Skeletal muscle cell (primary cell): Measurements from ENCODE around the gene RBM5.

Experiments
- DNase-seq: peaks from one replicate; pipeline ENCODE4 v3.0.0-alpha.2; 2010; ENCODE audit warnings: low read depth
- H3K4me3 ChIP-seq: 2 replicates; pipeline ENCODE4 v1.5.1; 2011; ENCODE audit warnings: low read depth, mild to moderate bottlenecking, control low read depth, low read length, moderate library complexity

Gene RBM5

DNA sequence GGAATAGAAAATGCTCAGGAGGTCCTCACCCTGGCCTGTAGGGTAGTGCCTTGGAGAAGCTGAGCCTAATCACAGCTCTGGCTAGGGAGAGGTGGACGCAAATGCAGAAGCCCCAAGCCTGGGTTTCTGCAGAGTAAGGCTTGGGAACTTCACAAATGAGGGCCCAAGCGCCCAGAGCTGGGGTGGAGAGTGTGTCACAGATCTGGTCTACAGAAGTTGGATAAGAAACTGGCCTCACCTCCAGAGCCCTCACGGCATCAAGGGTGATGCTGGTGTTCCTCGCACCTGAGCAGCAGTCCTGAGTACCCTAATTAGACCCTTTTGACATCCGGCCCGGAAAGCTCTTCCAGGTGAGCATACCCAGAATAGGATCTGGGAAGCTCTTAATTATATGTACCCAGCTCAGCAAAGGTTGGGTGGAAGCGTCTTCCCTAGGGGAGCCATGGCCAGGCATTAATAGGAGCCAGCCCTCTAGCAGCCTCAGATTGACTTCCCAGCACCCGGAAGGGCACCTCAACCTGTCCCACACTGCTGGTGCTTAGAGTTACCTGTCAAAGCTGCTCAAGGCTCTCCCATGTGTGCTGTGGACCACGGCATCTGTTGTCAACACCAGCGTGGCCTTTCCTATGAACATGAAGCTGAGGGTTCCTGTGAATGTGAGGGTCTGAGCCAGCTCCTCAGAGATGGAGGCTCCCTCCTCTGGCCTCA lies 31.8 kb downstream of the RBM5 start:
- DNase-seq = no peak
- no peak overlapping the region for H3K4me3 ChIP-seq

- no peak overlapping the region for H3K4me3 ChIP-seq
- DNase-seq = peak; percentile 37
These were observed 32.6 kb downstream of the RBM5 start for GRCh38 chr3:50121072-50122032.

GRCh38 chr3:50122071-50122470 lies 33.4 kb downstream of the RBM5 start:
- no peak for DNase-seq

DNA sequence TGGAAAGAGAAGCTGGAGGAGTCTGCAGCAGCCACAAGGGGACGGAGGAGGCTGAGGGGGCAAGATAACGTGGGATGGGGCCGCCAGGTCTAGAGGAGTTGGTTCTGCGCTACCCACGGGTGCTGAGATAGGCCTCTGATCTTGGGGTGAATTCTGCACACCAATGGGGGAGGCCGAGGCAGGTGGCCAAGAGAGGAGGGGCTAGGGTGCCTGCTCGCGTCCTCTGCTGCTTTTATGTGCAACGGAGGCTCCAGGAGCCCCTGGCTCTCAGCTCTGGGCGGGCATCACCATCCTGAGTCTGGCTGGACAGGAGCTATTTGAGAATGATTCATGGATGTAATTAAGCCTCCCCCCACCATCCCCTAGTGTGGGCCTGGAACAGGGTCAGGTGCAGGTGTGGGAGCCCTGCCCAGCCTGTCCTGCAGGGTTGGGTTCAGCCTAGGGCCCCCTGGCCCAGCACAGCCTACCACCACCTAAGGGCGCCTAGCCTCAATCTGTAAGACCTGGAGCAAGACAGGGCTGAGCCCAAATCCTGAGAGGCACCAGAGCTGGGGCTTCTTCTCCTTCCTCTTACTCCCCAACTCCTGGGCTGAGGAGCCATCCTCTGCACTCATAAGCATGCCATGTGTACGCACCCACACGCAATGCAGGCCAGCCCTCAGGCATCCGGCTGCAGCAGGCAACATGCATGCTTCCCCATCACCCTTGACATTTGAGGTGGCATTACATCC lies 34.1 kb downstream of the RBM5 start:
- H3K4me3 ChIP-seq = no peak overlapping the region
- DNase-seq = no peak

More at GRCh38 chr3:50122071-50122470, 33.4 kb downstream of the RBM5 start:
- no peak overlapping the region for H3K4me3 ChIP-seq

- no peak overlapping the region for H3K4me3 ChIP-seq
- no peak for DNase-seq
These were observed 34.8 kb downstream of the RBM5 start for GRCh38 chr3:50123394-50124051.

DNA sequence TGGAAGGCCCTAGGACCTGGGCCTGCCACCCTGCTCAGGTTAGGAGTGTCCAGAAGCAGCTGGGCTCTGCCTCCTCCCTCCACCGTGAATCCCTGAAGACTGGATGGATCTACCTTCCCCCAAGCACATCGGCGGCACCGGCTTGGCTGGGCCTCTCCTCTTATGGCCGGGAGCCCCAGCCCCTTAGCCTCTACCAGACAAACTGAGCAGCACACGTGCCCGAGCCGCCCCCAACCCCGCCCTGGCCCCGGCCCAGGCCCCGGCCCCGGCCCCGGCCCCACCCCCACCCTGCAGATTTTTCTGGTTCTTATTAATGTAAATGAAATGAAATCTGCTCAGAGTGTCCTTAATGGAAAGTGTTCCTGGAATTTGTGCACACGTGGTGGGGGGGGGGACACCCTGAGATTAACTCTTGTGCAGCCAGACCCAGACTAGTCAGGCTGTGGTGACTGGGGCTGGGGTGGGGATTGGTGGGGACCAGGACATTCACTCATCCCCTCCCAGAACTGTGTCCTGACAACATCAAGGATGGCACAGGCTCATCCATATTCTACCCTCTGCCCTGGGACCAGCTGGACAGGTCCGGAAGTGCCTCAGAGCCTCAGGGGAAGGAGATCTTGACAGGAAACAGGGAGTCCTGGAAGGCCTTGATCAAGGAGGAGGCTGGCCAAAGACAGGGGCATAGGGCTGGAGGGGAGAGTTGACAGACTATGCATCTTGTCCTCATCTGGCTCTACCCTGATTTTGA lies 35.5 kb downstream of the RBM5 start:
- no peak for DNase-seq
- H3K4me3 ChIP-seq = no peak overlapping the region

GRCh38 chr3:50124800-50125178 lies 36.1 kb downstream of the RBM5 start:
- DNase-seq = no peak
- H3K4me3 ChIP-seq = no peak overlapping the region

- no peak for DNase-seq
- no peak overlapping the region for H3K4me3 ChIP-seq
These were observed 37.0 kb downstream of the RBM5 start for GRCh38 chr3:50125541-50126286.

- no peak overlapping the region for H3K4me3 ChIP-seq
- DNase-seq = no peak
These were observed 37.8 kb downstream of the RBM5 start for GRCh38 chr3:50126287-50127211.

GRCh38 chr3:50127251-50127691 lies 38.6 kb downstream of the RBM5 start:
- DNase-seq = no peak
- H3K4me3 ChIP-seq = no peak overlapping the region

DNA sequence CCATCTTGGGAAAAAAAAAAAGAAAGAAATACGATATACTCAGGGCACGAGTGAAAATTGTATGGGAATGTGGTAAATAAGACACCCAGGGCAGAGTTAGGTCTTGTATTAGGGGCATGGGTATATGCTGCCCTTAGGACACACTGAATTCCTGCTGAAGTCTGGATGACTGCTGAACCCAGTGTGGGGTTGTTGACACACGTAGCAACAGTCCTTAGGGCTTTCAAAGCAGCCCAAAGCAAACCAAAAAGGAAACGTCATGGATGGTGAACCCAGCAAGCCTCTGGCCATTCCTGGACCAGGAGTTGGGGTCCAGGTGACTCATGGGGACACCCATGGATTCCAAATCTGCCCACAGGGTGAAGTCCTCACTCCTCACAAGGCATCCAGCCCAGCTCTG lies 39.3 kb downstream of the RBM5 start:
- no peak overlapping the region for H3K4me3 ChIP-seq
- DNase-seq = no peak

GRCh38 chr3:50130436-50130835 lies 41.7 kb downstream of the RBM5 start:
- no peak overlapping the region for H3K4me3 ChIP-seq
- no peak for DNase-seq

- no peak overlapping the region for H3K4me3 ChIP-seq
- no peak for DNase-seq
These were observed 43.9 kb downstream of the RBM5 start for GRCh38 chr3:50132421-50133282.

GRCh38 chr3:50133283-50133615 lies 44.5 kb downstream of the RBM5 start:
- no peak for DNase-seq

GRCh38 chr3:50134367-50134766 lies 45.6 kb downstream of the RBM5 start:
- no peak for DNase-seq
- no peak overlapping the region for H3K4me3 ChIP-seq

More at GRCh38 chr3:50133283-50133615, 44.5 kb downstream of the RBM5 start:
- no peak overlapping the region for H3K4me3 ChIP-seq

DNA sequence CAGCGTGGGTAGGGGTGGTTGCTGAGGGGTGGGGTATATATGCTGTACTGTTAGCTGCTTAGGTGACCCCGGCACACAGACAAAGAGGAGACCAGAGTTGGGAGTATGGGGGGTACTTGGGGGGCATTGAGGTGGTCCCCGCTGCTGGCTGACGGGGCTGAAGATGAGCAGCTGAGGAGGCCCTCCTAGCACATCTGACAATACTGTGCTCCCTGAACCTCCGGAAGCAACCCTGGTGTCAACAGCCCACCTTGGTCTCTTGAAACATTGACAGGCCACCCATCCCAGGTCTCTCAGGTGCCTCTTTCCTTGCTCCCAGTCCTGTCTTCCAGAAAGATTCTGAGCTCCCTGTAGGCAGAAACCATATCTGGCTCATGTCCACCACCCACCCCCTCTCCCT lies 47.2 kb downstream of the RBM5 start:
- DNase-seq = no peak
- H3K4me3 ChIP-seq = no peak overlapping the region
